GM15510 (cell line): ENCODE measurements around the gene ZBTB17.

Source experiments
- POLR2A ChIP-seq: IDR thresholded peaks from 3 replicates; pipeline ENCODE4 v1.6.1; 2011; ENCODE audit warnings: borderline replicate concordance; ENCODE audit not compliant: insufficient read length; ENCODE audit errors: extremely low read depth

ZBTB17 gene

GRCh38 chr1:16014509-16015482 is 38.9 kb upstream of the ZBTB17 start:
- TF ChIP-seq POLR2A: no peak

GRCh38 chr1:16013908-16014258 is 38.0 kb upstream of the ZBTB17 start:
- TF ChIP-seq POLR2A: no peak

GRCh38 chr1:16013220-16013907 is 37.5 kb upstream of the ZBTB17 start:
- no peak for TF ChIP-seq POLR2A

- TF ChIP-seq POLR2A: no peak
Measured at GRCh38 chr1:16012590-16013219, 36.8 kb upstream of the ZBTB17 start.

DNA sequence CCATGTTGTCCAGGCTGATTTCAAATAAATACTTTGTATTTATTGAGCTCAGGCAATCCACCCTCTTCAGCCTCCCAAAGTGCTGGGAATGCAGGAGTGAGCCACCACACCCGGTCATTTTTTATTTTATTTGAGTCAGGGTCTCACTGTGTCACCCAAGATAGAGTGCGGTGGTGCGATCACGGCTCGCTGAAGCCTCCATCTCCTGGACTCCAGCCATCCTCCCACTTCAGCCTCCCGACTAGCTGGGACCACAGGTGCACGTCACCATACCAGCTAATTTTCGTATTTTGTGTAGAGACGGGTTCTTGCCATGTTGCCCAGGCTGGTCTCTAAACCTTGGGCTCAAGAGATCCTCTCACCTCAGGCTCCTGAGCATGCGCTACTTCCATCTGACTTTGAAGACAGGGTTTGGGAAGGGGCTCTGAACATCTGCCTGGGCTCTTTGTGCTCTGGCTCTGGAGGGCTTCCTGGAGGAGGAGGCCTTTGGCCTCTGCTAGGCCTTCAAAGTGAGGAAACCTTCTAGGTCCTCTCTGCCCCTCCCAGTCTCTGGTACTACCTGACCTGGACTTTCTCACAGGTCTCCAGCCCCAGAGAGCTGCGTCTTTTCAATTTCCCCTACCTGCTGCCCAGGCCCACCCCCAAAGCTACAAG is 36.2 kb upstream of the ZBTB17 start:
- no peak for TF ChIP-seq POLR2A

GRCh38 chr1:16010837-16011236 is 34.9 kb upstream of the ZBTB17 start:
- no peak for TF ChIP-seq POLR2A

GRCh38 chr1:16009678-16010077 is 33.8 kb upstream of the ZBTB17 start:
- TF ChIP-seq POLR2A: no peak

GRCh38 chr1:16009030-16009460 is 33.1 kb upstream of the ZBTB17 start:
- no peak for TF ChIP-seq POLR2A

DNA sequence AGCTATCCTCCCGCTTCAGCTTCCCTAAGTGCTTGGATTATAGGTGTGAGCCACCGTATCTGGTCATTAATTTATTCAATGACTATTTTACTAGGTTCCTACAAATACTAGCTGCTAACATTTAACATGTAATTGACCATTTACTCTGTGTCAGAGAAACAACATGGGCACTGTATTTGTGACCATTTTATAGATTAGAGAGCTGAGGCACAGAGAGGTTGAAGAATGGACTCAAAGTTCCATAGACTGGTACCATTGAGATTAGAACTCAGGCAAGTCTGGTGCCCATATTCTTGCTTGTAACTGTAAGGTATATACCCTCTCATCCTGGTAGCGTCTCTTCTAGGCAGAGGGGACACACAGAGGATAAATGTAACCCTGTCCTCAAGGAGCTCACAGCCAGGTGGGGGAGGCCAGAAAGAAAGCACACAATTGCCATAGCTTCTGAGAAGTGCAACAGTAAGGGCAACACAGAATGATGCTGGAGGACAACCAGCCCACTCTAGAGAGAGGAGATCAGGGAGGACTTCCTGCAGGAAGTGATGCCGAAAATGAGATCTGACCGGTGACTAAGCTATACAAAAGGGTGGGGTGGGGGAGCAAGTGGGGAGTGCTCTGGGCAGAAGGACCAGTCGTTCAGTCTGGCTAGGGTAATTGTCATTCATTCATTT is 31.9 kb upstream of the ZBTB17 start:
- no peak for TF ChIP-seq POLR2A

- no peak for TF ChIP-seq POLR2A
Measured at GRCh38 chr1:16006552-16007485, 30.9 kb upstream of the ZBTB17 start.

GRCh38 chr1:16006010-16006409 is 30.1 kb upstream of the ZBTB17 start:
- no peak for TF ChIP-seq POLR2A

- no peak for TF ChIP-seq POLR2A
Measured at GRCh38 chr1:16005597-16005996, 29.7 kb upstream of the ZBTB17 start.

- TF ChIP-seq POLR2A: no peak
Measured at GRCh38 chr1:15998929-15999328, 23.0 kb upstream of the ZBTB17 start.

- no peak for TF ChIP-seq POLR2A
Measured at GRCh38 chr1:15997637-15998280, 21.9 kb upstream of the ZBTB17 start.
